Stimulated activated CD4-positive, alpha-beta T cell treated with anti-CD3 and anti-CD28 coated beads, TNF-alpha, amount 100 ng/mL, for 4 hours (primary cell): Measurements from ENCODE around the gene CPA4.

Experiments used
- DNase-seq, 3 experiments: peaks; one replicate each; pipeline ENCODE4 v3.0.0-alpha.2; 2020; ENCODE audit warnings: low read depth in 3 of 3

Gene CPA4

GRCh38 chr7:130345136-130345535, 52.2 kb downstream of the CPA4 start:
- no peak for DNase-seq

- no peak for DNase-seq
Measured at GRCh38 chr7:130345725-130346124, 52.8 kb downstream of the CPA4 start.

- no peak for DNase-seq
Measured at GRCh38 chr7:130346177-130346905, 53.4 kb downstream of the CPA4 start.

- no peak for DNase-seq
Measured at GRCh38 chr7:130346941-130347340, 54.0 kb downstream of the CPA4 start.

- no peak for DNase-seq
Measured at GRCh38 chr7:130349911-130350782, 57.2 kb downstream of the CPA4 start.

GRCh38 chr7:130350945-130351790, 58.2 kb downstream of the CPA4 start:
- DNase-seq: no peak

GRCh38 chr7:130351791-130352090, 58.8 kb downstream of the CPA4 start:
- no peak for DNase-seq

GRCh38 chr7:130352194-130353074, 59.5 kb downstream of the CPA4 start:
- DNase-seq: no peak

GRCh38 chr7:130353196-130353595, 60.2 kb downstream of the CPA4 start:
- DNase-seq: no peak

GRCh38 chr7:130356121-130356875, 63.3 kb downstream of the CPA4 start:
- DNase-seq: no peak

- DNase-seq: no peak
Measured at GRCh38 chr7:130356876-130357611, 64.1 kb downstream of the CPA4 start.

- DNase-seq: no peak
Measured at GRCh38 chr7:130358471-130358870, 65.5 kb downstream of the CPA4 start.

GRCh38 chr7:130359276-130359857, 66.4 kb downstream of the CPA4 start:
- DNase-seq: no peak

- no peak for DNase-seq
Measured at GRCh38 chr7:130360518-130360917, 67.6 kb downstream of the CPA4 start.

- no peak for DNase-seq
Measured at GRCh38 chr7:130361681-130362080, 68.7 kb downstream of the CPA4 start.

GRCh38 chr7:130362251-130362816, 69.4 kb downstream of the CPA4 start:
- DNase-seq: no peak

GRCh38 chr7:130363026-130363847, 70.3 kb downstream of the CPA4 start:
- DNase-seq: no peak

- no peak for DNase-seq
Measured at GRCh38 chr7:130364451-130364850, 71.5 kb downstream of the CPA4 start.
